SJSA1 (cell line): Measurements from ENCODE around the gene NRXN3. TPM values are rescaled to one million over a fixed set of nuclear protein-coding genes. Genes with fewer than 3 reads are reported as not detected.

ENCODE experiments used
- DNase-seq, 2 experiments: peaks; one replicate each; pipeline ENCODE4 v3.0.0-alpha.2; 2015 to 2020; ENCODE audit warnings: low spot score in 2 of 2, low read depth in 1 of 2
- H3K27ac ChIP-seq: fragments of 250-450 bp; sonication (Bioruptor Pico); 2 replicates; pipeline ENCODE4 v1.5.1; 2020; ENCODE audit warnings: mild to moderate bottlenecking, moderate library complexity
- H3K27me3 ChIP-seq: fragments of 250-450 bp; sonication (Bioruptor Pico); replicated peaks from 2 replicates; pipeline ENCODE4 v1.5.1; 2020; ENCODE audit warnings: mild to moderate bottlenecking, moderate library complexity
- H3K36me3 ChIP-seq: fragments of 250-450 bp; sonication (Bioruptor Pico); 2 replicates; pipeline ENCODE4 v1.5.1; 2020; ENCODE audit warnings: mild to moderate bottlenecking
- H3K4me1 ChIP-seq: fragments of 250-450 bp; sonication (Bioruptor Pico); replicated peaks from 2 replicates; pipeline ENCODE4 v1.6.1; 2021; ENCODE audit warnings: mild to moderate bottlenecking
- H3K4me3 ChIP-seq: fragments of 250-450 bp; sonication (Bioruptor Pico); 2 replicates; pipeline ENCODE4 v1.5.1; 2020; ENCODE audit warnings: mild to moderate bottlenecking
- H3K9me3 ChIP-seq: fragments of 250-450 bp; sonication (Bioruptor Pico); replicated peaks from 2 replicates; pipeline ENCODE4 v1.5.1; 2020; ENCODE audit warnings: mild to moderate bottlenecking
- total RNA-seq: library from RNA; depleted of rRNA; stranded (reverse); fragments of >200 nt; shearing (Covaris generic); gene quantifications from 2 replicates; pipeline ENCODE4 v1.2.3, GENCODE V29; 2014

The NRXN3 gene
- total RNA-seq, 1 experiment from 2014 or later: 1.0 TPM

DNA sequence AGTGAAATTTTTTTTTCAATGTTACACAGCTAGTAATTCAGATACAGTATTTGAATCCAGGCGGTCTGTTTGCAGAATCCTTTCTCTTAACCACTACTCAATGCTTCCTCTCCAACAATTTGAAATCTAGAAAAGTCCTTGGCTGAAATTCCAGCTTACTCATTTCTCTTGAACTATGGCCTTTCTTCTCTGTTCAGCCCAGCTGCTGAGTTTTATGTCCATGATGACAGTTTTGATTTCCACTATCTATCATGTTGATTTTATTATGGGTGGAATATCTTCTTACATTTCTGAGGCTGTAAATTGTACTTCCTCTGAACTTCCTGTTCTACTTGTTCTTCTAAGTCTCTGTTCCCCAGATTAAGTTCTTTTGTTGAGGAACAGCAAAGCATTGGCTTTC, 1725.8 kb downstream of the NRXN3 start:
- no peaks in the 10 kb centered on the region for H3K36me3 ChIP-seq
- H3K4me1 ChIP-seq: no peaks in the 10 kb centered on the region
- no peak for DNase-seq
- H3K27me3 ChIP-seq: no peaks in the 10 kb centered on the region
- no peak overlapping the region for H3K4me3 ChIP-seq
- H3K9me3 ChIP-seq: no peaks in the 10 kb centered on the region
- no peak overlapping the region for H3K27ac ChIP-seq

GRCh38 chr14:79899610-79900009, 1729.4 kb downstream of the NRXN3 start:
- no peaks in the 10 kb centered on the region for H3K9me3 ChIP-seq
- H3K36me3 ChIP-seq: no peaks in the 10 kb centered on the region
- no peak overlapping the region for H3K4me3 ChIP-seq
- DNase-seq: no peak
- no peak overlapping the region for H3K27ac ChIP-seq
- H3K27me3 ChIP-seq: no peaks in the 10 kb centered on the region
- H3K4me1 ChIP-seq: no peaks in the 10 kb centered on the region

- Histone ChIP-seq H3K27me3 (no peaks in the 10 kb centered on the region), H3K27ac (no peak overlapping the region), H3K4me1 (no peaks in the 10 kb centered on the region), H3K36me3 (no peaks in the 10 kb centered on the region), H3K4me3 (no peak overlapping the region), H3K9me3 (no peaks in the 10 kb centered on the region)
- no peak for DNase-seq
These were observed 1734.3 kb downstream of the NRXN3 start for GRCh38 chr14:79904497-79904896.

DNA sequence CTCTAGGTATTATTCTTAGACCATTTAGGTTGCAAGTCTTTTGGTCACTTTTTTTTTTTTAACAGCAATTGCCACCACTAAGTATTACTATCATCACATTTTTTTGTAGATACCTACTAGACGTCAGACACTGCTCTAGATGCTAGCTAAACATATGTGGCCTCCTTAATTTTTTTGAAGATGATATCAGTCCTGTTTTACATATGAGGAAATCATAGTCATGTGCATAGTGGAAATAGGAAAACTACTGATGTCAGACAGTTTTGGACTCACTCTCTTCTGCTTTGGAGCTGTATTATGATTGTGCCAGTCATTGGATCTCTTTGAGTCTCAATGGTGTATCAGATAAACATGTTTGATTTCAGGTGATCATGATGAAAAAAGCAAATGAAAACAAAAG, 1736.8 kb downstream of the NRXN3 start:
- no peaks in the 10 kb centered on the region for H3K36me3 ChIP-seq
- no peaks in the 10 kb centered on the region for H3K27me3 ChIP-seq

DNA sequence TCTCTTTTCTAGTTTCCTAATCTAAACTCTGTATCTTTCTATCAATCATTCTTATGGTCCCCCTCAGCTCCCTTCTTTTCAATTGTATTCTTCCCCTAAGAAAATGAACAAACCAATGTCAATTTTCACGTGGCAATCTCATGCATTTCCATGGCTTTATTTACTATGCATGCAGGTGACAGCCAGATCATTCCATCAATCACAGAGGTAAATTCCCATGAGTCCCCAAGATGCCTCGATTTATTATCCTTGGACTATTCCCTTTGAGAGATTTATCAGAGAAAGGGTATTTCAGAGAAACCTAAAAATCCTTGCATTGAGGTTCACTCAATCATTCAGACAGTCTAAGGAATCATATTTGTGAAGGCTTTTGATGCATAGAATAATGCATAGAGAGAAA, 1739.9 kb downstream of the NRXN3 start:
- no peaks in the 10 kb centered on the region for H3K27me3 ChIP-seq
- no peak overlapping the region for H3K4me3 ChIP-seq
- no peaks in the 10 kb centered on the region for H3K4me1 ChIP-seq
- no peaks in the 10 kb centered on the region; the same call in 1 of the 2 replicates for H3K9me3 ChIP-seq
- DNase-seq: no peak
- no peaks in the 10 kb centered on the region for H3K36me3 ChIP-seq
- H3K27ac ChIP-seq: no peak overlapping the region

More for the DNA sequence above, 1736.8 kb downstream of the NRXN3 start:
- H3K4me1 ChIP-seq: no peaks in the 10 kb centered on the region
- no peak for DNase-seq
- H3K9me3 ChIP-seq: no peaks in the 10 kb centered on the region
- H3K4me3 ChIP-seq: no peak overlapping the region
- H3K27ac ChIP-seq: no peak overlapping the region

GRCh38 chr14:79911744-79912143, 1741.6 kb downstream of the NRXN3 start:
- Histone ChIP-seq H3K9me3 (no peaks in the 10 kb centered on the region; the same call in 1 of the 2 replicates), H3K4me1 (no peaks in the 10 kb centered on the region), H3K27me3 (no peaks in the 10 kb centered on the region), H3K27ac (no peak overlapping the region), H3K36me3 (no peaks in the 10 kb centered on the region), H3K4me3 (no peak overlapping the region)
- DNase-seq: no peak

GRCh38 chr14:79914595-79914994, 1744.4 kb downstream of the NRXN3 start:
- H3K4me3 ChIP-seq: no peak overlapping the region
- H3K27me3 ChIP-seq: no peaks in the 10 kb centered on the region
- H3K36me3 ChIP-seq: no peaks in the 10 kb centered on the region
- no peak for DNase-seq
- H3K27ac ChIP-seq: no peak overlapping the region
- H3K4me1 ChIP-seq: no peaks in the 10 kb centered on the region
- no peaks in the 10 kb centered on the region; the same call in 1 of the 2 replicates for H3K9me3 ChIP-seq

DNA sequence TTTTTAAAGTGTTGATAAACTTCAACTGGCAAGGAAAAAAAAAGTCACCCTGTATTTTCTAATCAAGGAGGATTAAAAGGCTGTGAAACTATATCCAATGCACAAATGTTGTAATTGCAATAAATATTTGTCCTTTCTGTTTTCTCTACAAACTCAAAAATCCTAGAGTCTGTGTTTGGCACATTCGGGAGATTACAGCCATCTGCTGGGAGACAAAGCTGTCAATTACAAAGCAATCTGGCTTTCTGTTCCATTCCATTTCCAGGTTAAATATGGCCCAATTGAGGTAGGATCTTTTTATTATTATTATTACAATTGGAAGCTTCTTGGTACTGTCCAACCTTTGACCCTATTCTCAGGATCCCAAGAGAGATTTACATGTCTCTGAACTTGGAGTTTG, 1745.2 kb downstream of the NRXN3 start:
- H3K9me3 ChIP-seq: no peaks in the 10 kb centered on the region; the same call in 1 of the 2 replicates
- no peak for DNase-seq
- no peak overlapping the region for H3K27ac ChIP-seq
- no peaks in the 10 kb centered on the region for H3K36me3 ChIP-seq
- no peaks in the 10 kb centered on the region for H3K4me1 ChIP-seq
- H3K27me3 ChIP-seq: no peaks in the 10 kb centered on the region
- no peak overlapping the region for H3K4me3 ChIP-seq

- H3K9me3 ChIP-seq: no peaks in the 10 kb centered on the region; the same call in 1 of the 2 replicates
- no peaks in the 10 kb centered on the region for H3K4me1 ChIP-seq
- H3K4me3 ChIP-seq: no peak overlapping the region
- no peaks in the 10 kb centered on the region for H3K36me3 ChIP-seq
- H3K27ac ChIP-seq: no peak overlapping the region
- no peaks in the 10 kb centered on the region for H3K27me3 ChIP-seq
- no peak for DNase-seq
These were observed 1746.1 kb downstream of the NRXN3 start for GRCh38 chr14:79916281-79916680.

DNA sequence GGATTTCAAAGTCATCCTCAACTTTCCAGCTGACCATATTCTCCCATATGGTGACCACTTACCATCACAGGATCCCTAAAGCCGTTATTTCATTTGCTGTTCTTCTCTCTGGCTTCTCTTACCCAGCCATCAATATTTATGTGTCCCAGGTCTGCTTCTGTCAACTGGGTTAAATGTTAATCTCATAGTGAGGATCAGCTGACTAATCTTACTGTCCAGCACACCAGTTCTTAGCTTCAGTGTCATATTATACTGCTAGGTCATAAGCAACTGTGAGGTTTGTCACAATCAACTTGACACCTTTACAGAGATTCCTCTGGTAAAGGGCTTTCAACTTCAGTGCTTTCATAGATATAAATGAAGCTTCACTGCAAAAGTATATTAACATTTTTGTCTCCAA, 1746.7 kb downstream of the NRXN3 start:
- H3K9me3 ChIP-seq: no peaks in the 10 kb centered on the region; the same call in 1 of the 2 replicates
- no peak for DNase-seq
- no peaks in the 10 kb centered on the region for H3K27me3 ChIP-seq
- H3K4me3 ChIP-seq: no peak overlapping the region
- no peaks in the 10 kb centered on the region for H3K4me1 ChIP-seq
- H3K27ac ChIP-seq: no peak overlapping the region
- no peaks in the 10 kb centered on the region for H3K36me3 ChIP-seq
